ENCODE measurements around the gene ASIC4.

- TF ChIP-seq, protein P1, sequence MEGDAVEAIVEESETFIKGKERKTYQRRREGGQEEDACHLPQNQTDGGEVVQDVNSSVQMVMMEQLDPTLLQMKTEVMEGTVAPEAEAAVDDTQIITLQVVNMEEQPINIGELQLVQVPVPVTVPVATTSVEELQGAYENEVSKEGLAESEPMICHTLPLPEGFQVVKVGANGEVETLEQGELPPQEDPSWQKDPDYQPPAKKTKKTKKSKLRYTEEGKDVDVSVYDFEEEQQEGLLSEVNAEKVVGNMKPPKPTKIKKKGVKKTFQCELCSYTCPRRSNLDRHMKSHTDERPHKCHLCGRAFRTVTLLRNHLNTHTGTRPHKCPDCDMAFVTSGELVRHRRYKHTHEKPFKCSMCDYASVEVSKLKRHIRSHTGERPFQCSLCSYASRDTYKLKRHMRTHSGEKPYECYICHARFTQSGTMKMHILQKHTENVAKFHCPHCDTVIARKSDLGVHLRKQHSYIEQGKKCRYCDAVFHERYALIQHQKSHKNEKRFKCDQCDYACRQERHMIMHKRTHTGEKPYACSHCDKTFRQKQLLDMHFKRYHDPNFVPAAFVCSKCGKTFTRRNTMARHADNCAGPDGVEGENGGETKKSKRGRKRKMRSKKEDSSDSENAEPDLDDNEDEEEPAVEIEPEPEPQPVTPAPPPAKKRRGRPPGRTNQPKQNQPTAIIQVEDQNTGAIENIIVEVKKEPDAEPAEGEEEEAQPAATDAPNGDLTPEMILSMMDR (IDR thresholded peaks at IDR 0.05) = no peak
- no peak for TF ChIP-seq POLR2A (IDR thresholded peaks at IDR 0.05)
Measured at GRCh38 chr2:219559156-219559915, 45.1 kb downstream of the ASIC4 start.
